CD1c-positive myeloid dendritic cell (primary cell): Measurements from ENCODE around the gene CDH12.
"Not testable (repeated sequence)": the region's sequence is repeated elsewhere in the genome, so short reads cannot be mapped to it uniquely, and the experiment has no call there.

Source experiments
- DNase-seq: peaks from one replicate; pipeline ENCODE4 v3.0.0-alpha.2; 2016; ENCODE audit errors: extremely low spot score

Gene CDH12

GRCh38 chr5:22154779-22155178 lies 698.4 kb downstream of the CDH12 start:
- DNase-seq = not testable (repeated sequence)

DNA sequence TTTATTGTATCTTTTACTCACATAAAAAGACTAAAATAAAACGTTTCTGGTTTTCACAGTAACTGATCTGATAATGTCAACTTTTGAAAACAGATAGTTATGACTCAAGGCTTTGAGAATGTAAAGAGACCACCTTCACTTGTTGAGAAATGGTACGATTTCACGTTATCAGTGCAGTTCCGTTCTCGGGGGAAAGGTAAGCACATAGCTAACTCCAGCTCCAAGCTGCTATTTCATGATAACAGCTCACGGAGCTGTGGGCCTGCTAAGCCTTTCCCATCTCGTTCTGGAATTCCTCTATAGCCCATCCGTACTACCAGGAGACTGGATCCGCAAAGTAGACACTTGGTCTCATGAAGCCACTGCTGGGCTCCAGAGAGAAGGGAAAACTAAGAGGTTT lies 701.3 kb downstream of the CDH12 start:
- not testable (repeated sequence) for DNase-seq

DNA sequence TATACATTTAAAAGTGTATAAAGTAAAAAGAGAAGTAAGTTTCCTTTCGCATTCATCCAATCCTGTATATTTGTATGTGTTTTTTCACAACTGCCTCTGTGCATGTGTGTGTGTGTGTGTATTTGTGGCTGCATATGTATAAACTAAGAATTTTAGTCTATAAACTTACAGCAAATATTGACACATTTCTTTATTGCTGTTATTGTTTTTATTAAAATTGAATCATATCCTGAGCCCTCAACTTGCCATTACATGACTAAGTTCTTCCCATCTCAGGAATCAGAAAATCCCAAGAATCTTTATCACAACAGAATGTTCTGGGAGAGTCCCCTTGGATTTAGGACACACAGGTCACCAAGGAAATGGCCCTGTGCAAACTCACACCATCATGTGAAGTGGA lies 712.7 kb downstream of the CDH12 start:
- not testable (repeated sequence) for DNase-seq

GRCh38 chr5:22139662-22140300 lies 713.4 kb downstream of the CDH12 start:
- DNase-seq = not testable (repeated sequence)

- DNase-seq = no peak
These were observed 741.8 kb downstream of the CDH12 start for GRCh38 chr5:22111320-22111719.

GRCh38 chr5:22109315-22109714 lies 743.8 kb downstream of the CDH12 start:
- no peak for DNase-seq

DNA sequence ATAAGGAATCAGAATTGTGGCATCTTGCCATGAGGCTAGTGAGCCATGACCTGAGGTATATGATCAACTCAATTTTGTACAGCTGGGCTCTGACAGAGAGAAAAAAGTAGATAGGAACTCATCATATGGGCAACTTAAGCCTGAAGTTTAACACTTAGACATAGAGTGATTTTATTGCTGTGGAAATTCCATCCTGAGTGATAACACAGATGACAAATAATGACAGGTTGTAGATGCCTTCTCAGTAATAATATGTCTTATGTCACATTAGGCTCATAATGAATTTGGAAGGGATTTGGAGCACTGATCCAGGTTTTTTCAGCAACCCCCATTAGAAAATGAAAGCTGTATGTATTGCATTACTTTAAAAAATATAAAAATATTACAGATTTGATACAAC lies 744.6 kb downstream of the CDH12 start:
- no peak for DNase-seq

DNA sequence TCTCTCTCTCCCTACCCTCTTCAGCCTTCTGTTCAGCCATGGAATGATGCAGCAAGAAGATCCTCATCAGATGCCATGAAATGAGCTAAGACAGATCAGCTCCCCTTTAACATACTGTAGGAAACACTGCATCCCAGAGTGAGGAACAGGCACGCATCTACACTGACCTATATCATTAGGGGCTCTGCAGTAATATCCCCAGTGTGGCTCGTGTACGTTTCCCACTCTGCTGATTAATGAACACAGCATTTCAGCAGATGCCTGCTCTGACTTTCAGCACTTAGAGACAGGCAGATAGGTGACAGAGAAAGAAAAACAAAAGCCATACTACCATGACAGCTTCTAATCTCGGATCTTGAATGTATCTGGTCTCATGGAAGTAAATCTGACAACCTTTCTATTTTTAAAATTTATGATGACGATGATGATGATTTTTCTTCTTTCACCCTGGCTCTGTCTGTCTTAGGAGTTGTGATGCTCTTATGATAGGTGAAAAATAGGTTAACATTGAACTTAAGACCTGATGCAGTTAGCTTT lies 750.3 kb downstream of the CDH12 start:
- DNase-seq = no peak

GRCh38 chr5:22088517-22088916 lies 764.6 kb downstream of the CDH12 start:
- no peak for DNase-seq

DNA sequence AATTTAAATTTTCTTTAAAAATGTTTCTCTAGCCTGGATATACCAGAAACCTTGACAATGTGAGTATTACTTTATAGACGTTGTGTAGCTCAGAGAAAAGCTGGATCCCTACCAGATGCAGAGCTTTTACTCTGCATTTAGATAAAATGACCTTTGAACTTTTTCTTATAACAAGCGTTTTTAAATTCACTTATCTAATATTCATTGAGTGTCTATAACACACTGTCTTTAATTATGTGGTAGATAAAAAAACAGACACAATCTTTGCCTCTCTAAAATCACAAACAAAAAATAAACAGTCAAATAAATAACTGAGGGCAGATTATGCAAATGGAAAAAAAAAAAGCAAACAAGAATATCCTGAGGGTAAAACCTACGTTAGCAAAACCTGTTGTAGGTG lies 773.6 kb downstream of the CDH12 start:
- no peak for DNase-seq

DNA sequence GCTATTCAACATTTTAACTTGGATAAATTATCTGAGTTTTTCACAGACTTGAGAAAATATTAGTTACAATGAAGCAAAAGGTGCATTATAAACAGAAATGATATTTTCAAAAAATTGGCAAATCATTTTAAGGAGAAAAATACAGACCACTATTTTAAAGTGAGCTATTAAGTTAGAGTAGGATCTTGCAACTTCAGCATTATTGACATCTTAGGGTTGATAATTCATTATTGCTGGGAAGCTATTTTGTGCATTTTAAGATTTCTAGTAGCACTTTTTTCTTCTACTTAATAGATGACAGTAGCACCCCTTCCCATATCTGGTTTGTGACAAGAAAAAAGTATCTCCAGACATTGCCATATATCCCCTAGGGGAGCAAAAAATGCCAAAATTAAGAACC lies 774.1 kb downstream of the CDH12 start:
- no peak for DNase-seq

- peak; percentile 13 for DNase-seq
These were observed 776.6 kb downstream of the CDH12 start for GRCh38 chr5:22076586-22076985.

DNA sequence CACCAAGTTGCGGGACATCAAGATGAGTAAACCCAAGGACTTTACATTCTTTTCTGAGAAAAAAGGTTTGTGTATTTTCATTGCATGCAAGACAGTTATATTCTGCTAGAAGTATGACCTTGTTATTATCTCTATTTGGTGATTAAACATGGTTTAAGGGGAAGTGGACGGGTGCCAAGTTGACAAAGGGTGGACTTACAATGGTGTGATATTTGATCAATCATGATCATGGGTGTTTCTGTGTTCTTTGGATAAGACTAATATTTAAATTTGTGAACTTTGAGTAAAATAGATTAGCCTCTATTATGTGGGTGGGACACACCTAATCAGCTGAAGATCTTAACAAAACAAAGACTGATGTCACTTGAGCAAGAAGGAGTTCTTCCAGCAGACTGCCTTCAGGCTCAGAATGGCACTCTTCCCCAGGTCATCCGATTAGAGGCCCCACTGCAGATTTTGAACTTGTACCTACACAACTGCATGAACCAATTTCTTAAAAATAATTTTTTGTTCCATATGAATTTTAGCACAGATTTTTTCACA lies 782.9 kb downstream of the CDH12 start:
- DNase-seq = no peak

GRCh38 chr5:22063717-22064116 lies 789.4 kb downstream of the CDH12 start:
- no peak for DNase-seq

DNA sequence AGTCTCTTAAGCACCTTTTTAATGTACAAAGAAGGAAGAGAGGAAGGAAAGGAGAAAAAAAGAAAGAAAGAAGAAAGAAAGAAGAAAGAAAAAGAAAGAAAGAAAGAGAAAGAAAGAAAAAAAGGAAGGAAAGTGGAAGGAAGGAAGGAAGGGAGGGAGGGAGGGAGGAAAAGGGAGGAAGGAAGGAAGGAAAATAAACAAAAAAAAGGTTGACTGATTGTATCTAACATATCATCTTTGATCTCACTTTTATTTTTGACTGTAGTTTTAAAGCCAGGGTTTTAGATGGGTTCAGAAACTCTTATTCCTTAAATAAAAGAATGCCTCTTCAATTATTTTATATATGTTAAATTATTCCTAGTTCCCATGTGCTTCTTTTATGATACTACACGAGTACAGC lies 794.5 kb downstream of the CDH12 start:
- DNase-seq = no peak

DNA sequence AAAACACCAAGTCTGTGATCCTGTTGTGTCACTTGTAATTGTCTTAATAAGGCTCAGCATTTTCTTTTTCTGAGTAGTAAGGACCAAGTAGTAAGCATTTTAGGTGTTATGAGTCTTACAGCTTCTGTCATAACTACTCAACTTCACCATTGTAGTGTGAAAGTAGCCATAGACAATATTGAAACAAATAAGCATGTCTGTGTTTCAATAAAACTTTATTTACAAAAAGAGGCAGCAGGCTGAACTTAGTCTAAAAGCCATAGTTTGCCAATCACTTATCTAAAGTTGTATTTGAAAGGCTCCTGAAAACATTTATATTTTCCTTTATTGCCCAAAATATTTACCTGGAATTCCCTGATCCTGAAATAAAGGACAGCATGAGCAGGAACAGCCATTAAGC lies 796.1 kb downstream of the CDH12 start:
- DNase-seq = no peak

DNA sequence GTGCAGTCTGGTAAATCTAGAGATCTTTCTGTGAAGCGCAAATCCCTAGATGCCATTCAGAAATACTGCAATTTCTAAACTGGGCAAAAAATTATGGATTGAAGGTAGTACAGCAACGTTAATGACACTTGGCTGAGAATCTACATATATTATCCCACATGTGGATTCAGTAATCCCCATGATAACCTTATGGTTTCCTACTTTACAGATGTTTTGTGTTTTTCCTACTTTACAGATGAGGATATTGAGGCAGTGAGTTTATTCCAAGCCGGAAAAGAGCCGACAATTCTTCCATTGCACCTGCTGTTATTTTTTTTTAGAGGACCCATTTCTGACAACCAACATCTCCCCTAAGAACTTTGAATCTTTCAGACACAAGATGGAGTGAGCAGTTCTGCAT lies 796.5 kb downstream of the CDH12 start:
- DNase-seq = no peak

- no peak for DNase-seq
These were observed 799.9 kb downstream of the CDH12 start for GRCh38 chr5:22053195-22053594.

GRCh38 chr5:22051881-22052280 lies 801.3 kb downstream of the CDH12 start:
- DNase-seq = no peak

GRCh38 chr5:22050931-22051330 lies 802.2 kb downstream of the CDH12 start:
- no peak for DNase-seq

GRCh38 chr5:22044229-22044628 lies 808.9 kb downstream of the CDH12 start:
- no peak for DNase-seq

DNA sequence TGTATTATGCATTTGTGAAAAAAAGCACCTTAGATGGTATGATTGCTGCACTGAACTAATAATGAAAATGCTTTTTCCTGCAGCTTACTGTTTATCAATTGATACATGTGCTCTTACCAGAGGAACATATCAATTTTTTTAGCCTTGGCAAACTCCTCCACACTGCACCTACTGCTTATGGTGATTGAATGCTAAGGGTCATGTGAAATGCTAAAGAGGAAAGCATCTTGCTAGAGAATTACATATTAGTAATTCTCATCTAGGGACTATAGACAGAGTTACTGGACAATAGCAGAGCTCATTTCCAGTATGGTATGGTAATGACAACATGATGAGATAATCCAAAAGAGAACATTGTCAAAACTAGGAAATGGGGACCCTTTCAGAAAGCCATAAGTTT lies 817.1 kb downstream of the CDH12 start:
- DNase-seq = no peak

- DNase-seq = no peak
These were observed 820.1 kb downstream of the CDH12 start for GRCh38 chr5:22033066-22033465.

- DNase-seq = no peak
These were observed 829.4 kb downstream of the CDH12 start for GRCh38 chr5:22023784-22024183.
